ENCODE data around the gene DMRTB1.

Gene DMRTB1

GRCh38 chr1:53495633-53496345, 36.6 kb downstream of the DMRTB1 start:
- H3K36me3 ChIP-seq (ENCODE audit: insufficient read depth, low read length): no peaks in the 10 kb centered on the region
- H3K4me1 ChIP-seq (ENCODE audit: insufficient read depth, low read length): no peaks in the 10 kb centered on the region
- H3K27me3 ChIP-seq (ENCODE audit: insufficient read depth, low read length): no peaks in the 10 kb centered on the region
- WGBS: 88% methylated on average over 8 of the region's 8 CpGs
- H3K4me3 ChIP-seq (ENCODE audit: low read length): no peak overlapping the region
- H3K27ac ChIP-seq (ENCODE audit: low read depth, low read length): no peak overlapping the region
- no peaks in the 10 kb centered on the region for H3K9me3 ChIP-seq (ENCODE audit: insufficient read depth, low read depth, low read length)
- H3K9ac ChIP-seq (ENCODE audit: low read depth, low read length): no peak overlapping the region

GRCh38 chr1:53498555-53499131, 39.4 kb downstream of the DMRTB1 start:
- WGBS: 89% methylated on average over 9 of the region's 9 CpGs
- no peaks in the 10 kb centered on the region for H3K9me3 ChIP-seq (ENCODE audit: insufficient read depth, low read depth, low read length)
- no peaks in the 10 kb centered on the region for H3K36me3 ChIP-seq (ENCODE audit: insufficient read depth, low read length)
- H3K9ac ChIP-seq (ENCODE audit: low read depth, low read length): no peak overlapping the region
- H3K4me3 ChIP-seq (ENCODE audit: low read length): no peak overlapping the region
- 0 out of 2 replicates have a peak, but pooled peaks cover 8% of the 10 kb centered on the region for H3K4me1 ChIP-seq (ENCODE audit: insufficient read depth, low read length)
- no peak overlapping the region for H3K27ac ChIP-seq (ENCODE audit: low read depth, low read length)
- H3K27me3 ChIP-seq (ENCODE audit: insufficient read depth, low read length): no peaks in the 10 kb centered on the region

GRCh38 chr1:53499257-53500203, 40.3 kb downstream of the DMRTB1 start:
- H3K27ac ChIP-seq (ENCODE audit: low read depth, low read length): no peak overlapping the region
- WGBS: 88% methylated on average over 20 of the region's 20 CpGs

GRCh38 chr1:53500204-53501064, 41.2 kb downstream of the DMRTB1 start:
- Histone ChIP-seq H3K27ac (ENCODE audit: low read depth, low read length) (no peak overlapping the region), H3K9ac (ENCODE audit: low read depth, low read length) (no peak overlapping the region), H3K9me3 (ENCODE audit: insufficient read depth, low read depth, low read length) (no peaks in the 10 kb centered on the region), H3K4me3 (ENCODE audit: low read length) (no peak overlapping the region), H3K36me3 (ENCODE audit: insufficient read depth, low read length) (no peaks in the 10 kb centered on the region), H3K4me1 (ENCODE audit: insufficient read depth, low read length) (peaks cover 11% of the 10 kb centered on the region), H3K27me3 (ENCODE audit: insufficient read depth, low read length) (no peaks in the 10 kb centered on the region)
- 91% methylated on average over 34 of the region's 34 CpGs for WGBS

More at GRCh38 chr1:53499257-53500203, 40.3 kb downstream of the DMRTB1 start:
- Histone ChIP-seq H3K9ac (ENCODE audit: low read depth, low read length) (no peak overlapping the region), H3K27me3 (ENCODE audit: insufficient read depth, low read length) (no peaks in the 10 kb centered on the region), H3K9me3 (ENCODE audit: insufficient read depth, low read depth, low read length) (no peaks in the 10 kb centered on the region), H3K4me1 (ENCODE audit: insufficient read depth, low read length) (peaks cover 11% of the 10 kb centered on the region), H3K36me3 (ENCODE audit: insufficient read depth, low read length) (no peaks in the 10 kb centered on the region), H3K4me3 (ENCODE audit: low read length) (no peak overlapping the region)

- no peak overlapping the region for H3K9ac ChIP-seq (ENCODE audit: low read depth, low read length)
- H3K27me3 ChIP-seq (ENCODE audit: insufficient read depth, low read length): no peaks in the 10 kb centered on the region
- 70% methylated on average over 21 of the region's 21 CpGs for WGBS
- peaks cover 11% of the 10 kb centered on the region for H3K4me1 ChIP-seq (ENCODE audit: insufficient read depth, low read length)
- no peak overlapping the region for H3K27ac ChIP-seq (ENCODE audit: low read depth, low read length)
- no peaks in the 10 kb centered on the region for H3K9me3 ChIP-seq (ENCODE audit: insufficient read depth, low read depth, low read length)
- no peaks in the 10 kb centered on the region for H3K36me3 ChIP-seq (ENCODE audit: insufficient read depth, low read length)
- no peak overlapping the region for H3K4me3 ChIP-seq (ENCODE audit: low read length)
Measured at GRCh38 chr1:53501065-53502005, 42.1 kb downstream of the DMRTB1 start.

- Histone ChIP-seq H3K36me3 (ENCODE audit: insufficient read depth, low read length) (no peaks in the 10 kb centered on the region), H3K9ac (ENCODE audit: low read depth, low read length) (no peak overlapping the region), H3K4me1 (ENCODE audit: insufficient read depth, low read length) (peaks cover 11% of the 10 kb centered on the region), H3K4me3 (ENCODE audit: low read length) (no peak overlapping the region), H3K27me3 (ENCODE audit: insufficient read depth, low read length) (no peaks in the 10 kb centered on the region), H3K27ac (ENCODE audit: low read depth, low read length) (no peak overlapping the region), H3K9me3 (ENCODE audit: insufficient read depth, low read depth, low read length) (no peaks in the 10 kb centered on the region)
- 73% methylated on average over 7 of the region's 7 CpGs for WGBS
Measured at GRCh38 chr1:53502641-53503432, 43.6 kb downstream of the DMRTB1 start.

- Histone ChIP-seq H3K4me1 (ENCODE audit: insufficient read depth, low read length) (peaks cover 11% of the 10 kb centered on the region), H3K27me3 (ENCODE audit: insufficient read depth, low read length) (no peaks in the 10 kb centered on the region), H3K4me3 (ENCODE audit: low read length) (no peak overlapping the region), H3K9me3 (ENCODE audit: insufficient read depth, low read depth, low read length) (no peaks in the 10 kb centered on the region), H3K36me3 (ENCODE audit: insufficient read depth, low read length) (no peaks in the 10 kb centered on the region), H3K27ac (ENCODE audit: low read depth, low read length) (no peak overlapping the region; the same call in 1 of the 2 replicates), H3K9ac (ENCODE audit: low read depth, low read length) (no peak overlapping the region)
- WGBS: 62% methylated on average over 27 of the region's 27 CpGs
Measured at GRCh38 chr1:53503433-53504217, 44.4 kb downstream of the DMRTB1 start.

GRCh38 chr1:53504901-53505300, 45.7 kb downstream of the DMRTB1 start:
- Histone ChIP-seq H3K36me3 (ENCODE audit: insufficient read depth, low read length) (no peaks in the 10 kb centered on the region), H3K4me1 (ENCODE audit: insufficient read depth, low read length) (peaks cover 11% of the 10 kb centered on the region), H3K27ac (ENCODE audit: low read depth, low read length) (no peak overlapping the region), H3K9ac (ENCODE audit: low read depth, low read length) (no peak overlapping the region), H3K27me3 (ENCODE audit: insufficient read depth, low read length) (no peaks in the 10 kb centered on the region), H3K4me3 (ENCODE audit: low read length) (no peak overlapping the region), H3K9me3 (ENCODE audit: insufficient read depth, low read depth, low read length) (no peaks in the 10 kb centered on the region)
- WGBS: 90% methylated on average over 9 of the region's 9 CpGs

- H3K4me1 ChIP-seq (ENCODE audit: insufficient read depth, low read length): peaks cover 11% of the 10 kb centered on the region
- no peaks in the 10 kb centered on the region for H3K36me3 ChIP-seq (ENCODE audit: insufficient read depth, low read length)
- H3K9ac ChIP-seq (ENCODE audit: low read depth, low read length): no peak overlapping the region
- H3K4me3 ChIP-seq (ENCODE audit: low read length): no peak overlapping the region
- WGBS: 93% methylated on average over 9 of the region's 9 CpGs
- H3K27me3 ChIP-seq (ENCODE audit: insufficient read depth, low read length): no peaks in the 10 kb centered on the region
- H3K9me3 ChIP-seq (ENCODE audit: insufficient read depth, low read depth, low read length): no peaks in the 10 kb centered on the region
- no peak overlapping the region for H3K27ac ChIP-seq (ENCODE audit: low read depth, low read length)
Measured at GRCh38 chr1:53505401-53505800, 46.2 kb downstream of the DMRTB1 start.
